Measurements from ENCODE around the gene CLASRP. TPM values are rescaled to one million over a fixed set of nuclear protein-coding genes. Genes with fewer than 3 reads are reported as not detected.

Gene CLASRP
- total RNA-seq, 1 experiment from 2014 or later = 87.1 TPM

GRCh38 chr19:45091031-45091923, 52.4 kb downstream of the CLASRP start:
- Histone ChIP-seq H3K14ac (ENCODE audit: insufficient read depth, low read length) (peak overlapping the region; percentile 59; the same call in 1 of the 2 replicates), H2AK5ac (ENCODE audit: insufficient read length, low read length) (no peak overlapping the region), H2BK5ac (ENCODE audit: insufficient read length, low read length) (no peak overlapping the region), H3K27ac (ENCODE audit: insufficient read length, low read depth, low read length) (peak overlapping the region; percentile 53), H2BK15ac (ENCODE audit: low read depth, low read length) (no peak overlapping the region), H3K56ac (ENCODE audit: insufficient read length, low read depth, low read length) (no peak overlapping the region), H3K23ac (ENCODE audit: insufficient read length, low read depth, low read length) (no peak overlapping the region), H2BK20ac (ENCODE audit: low read depth, low read length, poor library complexity, severe bottlenecking) (no peak overlapping the region), H3K79me2 (ENCODE audit: insufficient read depth, low read length) (peaks cover 25% of the 10 kb centered on the region; the same call in 1 of the 2 replicates), H3K9ac (ENCODE audit: extremely low read depth, insufficient read length, low read length) (peak overlapping the region; percentile 77), H3K4ac (ENCODE audit: low read depth, low read length) (no peak overlapping the region), H3K4me2 (ENCODE audit: insufficient read depth, insufficient read length, low read length) (peak overlapping the region; percentile 95), H3K23me2 (ENCODE audit: insufficient read length, low read depth, low read length, poor library complexity, severe bottlenecking) (peaks cover 9% of the 10 kb centered on the region), H3K4me1 (ENCODE audit: insufficient read depth, low read length) (no peaks in the 10 kb centered on the region; the same call in 1 of the 2 replicates), H3K27me3 (ENCODE audit: insufficient read depth, low read length) (no peaks in the 10 kb centered on the region), H2AFZ (ENCODE audit: low read length) (no peak overlapping the region), H4K91ac (ENCODE audit: insufficient read length, low read depth, low read length) (no peak overlapping the region), H3K79me1 (ENCODE audit: insufficient read depth, low read depth, low read length, poor library complexity, severe bottlenecking) (peaks cover under 1% of the 10 kb centered on the region), H3T11ph (ENCODE audit: low read length) (no peak overlapping the region), H3K9me3 (ENCODE audit: control insufficient read depth, low read depth, low read length) (no peaks in the 10 kb centered on the region), H4K5ac (ENCODE audit: insufficient read length, low read depth, low read length) (no peak overlapping the region), H4K20me1 (ENCODE audit: control insufficient read depth, insufficient read depth, insufficient read length) (no peaks in the 10 kb centered on the region), H3K18ac (ENCODE audit: insufficient read length, low read depth, low read length) (peak overlapping the region; percentile 54), H4K8ac (replicated peaks; ENCODE audit: insufficient read length, low read depth, low read length) (no peak overlapping the region), H2BK12ac (ENCODE audit: insufficient read length, low read depth, low read length) (no peak overlapping the region), H2BK120ac (ENCODE audit: low read depth, low read length, poor library complexity, severe bottlenecking) (no peak overlapping the region)
- no peak for TF ChIP-seq CTCF (conservative IDR thresholded peaks at IDR 0.05)
- H3K4me3 Mint-ChIP-seq = peak overlapping the region; percentile 87 to 90
- H3K27me3 Mint-ChIP-seq (ENCODE audit: low read depth) = no peaks in the 10 kb centered on the region; the same call in 1 of the 2 replicates
- H3K36me3 Mint-ChIP-seq (ENCODE audit: insufficient read depth in 1 of 3, low read depth in 3 of 3) = peaks cover 18 to 53% (median 33%) of the 10 kb centered on the region in 3 experiments; a peak in 6 of 7 replicates
- peaks cover 38% of the 10 kb centered on the region in 2 experiments for H3K4me1 Mint-ChIP-seq
- no CpG with 5 or more reads among the region's 64 CpGs for WGBS (ENCODE audit: extremely low coverage, insufficient read length, low lambda C conversion rate)
- no peaks in the 10 kb centered on the region; a peak in 1 of 5 replicates for H3K9me3 Mint-ChIP-seq
- DNase-seq = peak; percentile 99
- H3K27ac Mint-ChIP-seq = peak overlapping the region; percentile 99 to 100 (median 100)
